ENCODE results near the gene ABHD17A. TPM values are rescaled to one million over a fixed set of nuclear protein-coding genes. Genes with fewer than 3 reads are reported as not detected.

ABHD17A gene
- total and polyA plus RNA-seq, 9 of the 15 experiments (the other 6 are each of a cell fraction or from before 2014, with no cell fraction given): 0.04 to 135 (median 21.8) TPM; not detected in 1

- TF ChIP-seq, protein P1, sequence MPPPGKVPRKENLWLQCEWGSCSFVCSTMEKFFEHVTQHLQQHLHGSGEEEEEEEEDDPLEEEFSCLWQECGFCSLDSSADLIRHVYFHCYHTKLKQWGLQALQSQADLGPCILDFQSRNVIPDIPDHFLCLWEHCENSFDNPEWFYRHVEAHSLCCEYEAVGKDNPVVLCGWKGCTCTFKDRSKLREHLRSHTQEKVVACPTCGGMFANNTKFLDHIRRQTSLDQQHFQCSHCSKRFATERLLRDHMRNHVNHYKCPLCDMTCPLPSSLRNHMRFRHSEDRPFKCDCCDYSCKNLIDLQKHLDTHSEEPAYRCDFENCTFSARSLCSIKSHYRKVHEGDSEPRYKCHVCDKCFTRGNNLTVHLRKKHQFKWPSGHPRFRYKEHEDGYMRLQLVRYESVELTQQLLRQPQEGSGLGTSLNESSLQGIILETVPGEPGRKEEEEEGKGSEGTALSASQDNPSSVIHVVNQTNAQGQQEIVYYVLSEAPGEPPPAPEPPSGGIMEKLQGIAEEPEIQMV (tag; conservative IDR thresholded peaks at IDR 0.05; ENCODE audit: low read depth): no peak
- TF ChIP-seq, protein P2, sequence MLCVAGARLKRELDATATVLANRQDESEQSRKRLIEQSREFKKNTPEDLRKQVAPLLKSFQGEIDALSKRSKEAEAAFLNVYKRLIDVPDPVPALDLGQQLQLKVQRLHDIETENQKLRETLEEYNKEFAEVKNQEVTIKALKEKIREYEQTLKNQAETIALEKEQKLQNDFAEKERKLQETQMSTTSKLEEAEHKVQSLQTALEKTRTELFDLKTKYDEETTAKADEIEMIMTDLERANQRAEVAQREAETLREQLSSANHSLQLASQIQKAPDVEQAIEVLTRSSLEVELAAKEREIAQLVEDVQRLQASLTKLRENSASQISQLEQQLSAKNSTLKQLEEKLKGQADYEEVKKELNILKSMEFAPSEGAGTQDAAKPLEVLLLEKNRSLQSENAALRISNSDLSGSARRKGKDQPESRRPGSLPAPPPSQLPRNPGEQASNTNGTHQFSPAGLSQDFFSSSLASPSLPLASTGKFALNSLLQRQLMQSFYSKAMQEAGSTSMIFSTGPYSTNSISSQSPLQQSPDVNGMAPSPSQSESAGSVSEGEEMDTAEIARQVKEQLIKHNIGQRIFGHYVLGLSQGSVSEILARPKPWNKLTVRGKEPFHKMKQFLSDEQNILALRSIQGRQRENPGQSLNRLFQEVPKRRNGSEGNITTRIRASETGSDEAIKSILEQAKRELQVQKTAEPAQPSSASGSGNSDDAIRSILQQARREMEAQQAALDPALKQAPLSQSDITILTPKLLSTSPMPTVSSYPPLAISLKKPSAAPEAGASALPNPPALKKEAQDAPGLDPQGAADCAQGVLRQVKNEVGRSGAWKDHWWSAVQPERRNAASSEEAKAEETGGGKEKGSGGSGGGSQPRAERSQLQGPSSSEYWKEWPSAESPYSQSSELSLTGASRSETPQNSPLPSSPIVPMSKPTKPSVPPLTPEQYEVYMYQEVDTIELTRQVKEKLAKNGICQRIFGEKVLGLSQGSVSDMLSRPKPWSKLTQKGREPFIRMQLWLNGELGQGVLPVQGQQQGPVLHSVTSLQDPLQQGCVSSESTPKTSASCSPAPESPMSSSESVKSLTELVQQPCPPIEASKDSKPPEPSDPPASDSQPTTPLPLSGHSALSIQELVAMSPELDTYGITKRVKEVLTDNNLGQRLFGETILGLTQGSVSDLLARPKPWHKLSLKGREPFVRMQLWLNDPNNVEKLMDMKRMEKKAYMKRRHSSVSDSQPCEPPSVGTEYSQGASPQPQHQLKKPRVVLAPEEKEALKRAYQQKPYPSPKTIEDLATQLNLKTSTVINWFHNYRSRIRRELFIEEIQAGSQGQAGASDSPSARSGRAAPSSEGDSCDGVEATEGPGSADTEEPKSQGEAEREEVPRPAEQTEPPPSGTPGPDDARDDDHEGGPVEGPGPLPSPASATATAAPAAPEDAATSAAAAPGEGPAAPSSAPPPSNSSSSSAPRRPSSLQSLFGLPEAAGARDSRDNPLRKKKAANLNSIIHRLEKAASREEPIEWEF (CRISPR knock-in tag; IDR thresholded peaks at IDR 0.05): no peak
- peak; percentile 42; the same call in 1 of the 2 replicates for TF ChIP-seq SMARCE1 (IDR thresholded peaks at IDR 0.05)
- no peak for TF ChIP-seq HNRNPK (IDR thresholded peaks at IDR 0.05; ENCODE audit: low read depth, low read length, poor library complexity, severe bottlenecking)
- peak; percentile 83 for TF ChIP-seq NBN (IDR thresholded peaks at IDR 0.05; ENCODE audit: low read depth)
- no peak for TF ChIP-seq FOXA3 (CRISPR knock-in tag; conservative IDR thresholded peaks at IDR 0.05 in 1 of 2, IDR thresholded peaks at IDR 0.05 in 1 of 2)
- no peak for TF ChIP-seq TAF9B (IDR thresholded peaks at IDR 0.05; ENCODE audit: partially characterized antibody)
- TF ChIP-seq RBM14 (IDR thresholded peaks at IDR 0.05; ENCODE audit: borderline replicate concordance, insufficient read depth, low read depth, low read length): 0 out of 2 replicates have a peak, but pooled peaks have one; percentile 41
- TF ChIP-seq FOSL1 (tag; conservative IDR thresholded peaks at IDR 0.05): peak; percentile 14; the same call in 1 of the 2 replicates
- TF ChIP-seq ZNF184 (CRISPR knock-in tag; IDR thresholded peaks at IDR 0.05): no peak
- 0 out of 2 replicates have a peak, but pooled peaks have one; percentile 39 for TF ChIP-seq GABPB1 (CRISPR knock-in tag; IDR thresholded peaks at IDR 0.05)
- no peak for TF ChIP-seq RBM15 (IDR thresholded peaks at IDR 0.05; ENCODE audit: insufficient read depth, low read length)
- TF ChIP-seq ZBTB12 (CRISPR knock-in tag; IDR thresholded peaks at IDR 0.05): no peak
- no peak for TF ChIP-seq POLR2B (IDR thresholded peaks at IDR 0.05; ENCODE audit: low read depth, partially characterized antibody)
- no peak for TF ChIP-seq FOXO4 (CRISPR knock-in tag; IDR thresholded peaks at IDR 0.05)
- no peak for TF ChIP-seq ZNF124 (CRISPR knock-in tag; IDR thresholded peaks at IDR 0.05)
- TF ChIP-seq SIRT6 (IDR thresholded peaks at IDR 0.05; ENCODE audit: low read depth, low read length): no peak
These were observed 21.4 kb downstream of the ABHD17A start (continued) for GRCh38 chr19:1863638-1864479.

Data from K562 (cell line).